Gastrocnemius medialis (tissue), 4 donors: ENCODE measurements around the gene SUMF1.

Experiments used
- CTCF ChIP-seq, 5 experiments: fragments of 450-650 bp in 3 of 5; fragments of 200-600 bp in 2 of 5; sonication (generic) in 2 of 5; IDR thresholded peaks in 4 of 5; conservative IDR thresholded peaks in 1 of 5; 1 replicate in 4 of 5; 2 replicates in 1 of 5; pipeline ENCODE4 v1.5.1; 2016 to 2019; ENCODE audit warnings: antibody characterized with exemption in 5 of 5, mild to moderate bottlenecking in 3 of 5, moderate library complexity in 3 of 5
- POLR2A ChIP-seq, 2 donors: fragments of 450-650 bp; IDR thresholded peaks; one replicate each; pipeline ENCODE4 v1.6.1; 2017; ENCODE audit warnings: antibody characterized with exemption in 2 of 2, mild to moderate bottlenecking in 2 of 2, moderate library complexity in 2 of 2

GRCh38 chr3:4461468-4462090, 5.5 kb downstream of the SUMF1 start:
- TF ChIP-seq CTCF (IDR thresholded peaks at IDR 0.05 in 4 of 5, conservative IDR thresholded peaks at IDR 0.05 in 1 of 5) (no peak), POLR2A (IDR thresholded peaks at IDR 0.05) (no peak)
